ENCODE data around the gene SPTBN5. TPM values are rescaled to one million over a fixed set of nuclear protein-coding genes. Genes with fewer than 3 reads are reported as not detected.

Gene SPTBN5
- total RNA-seq, 1 experiment from 2014 or later: 2.1 TPM

DNA sequence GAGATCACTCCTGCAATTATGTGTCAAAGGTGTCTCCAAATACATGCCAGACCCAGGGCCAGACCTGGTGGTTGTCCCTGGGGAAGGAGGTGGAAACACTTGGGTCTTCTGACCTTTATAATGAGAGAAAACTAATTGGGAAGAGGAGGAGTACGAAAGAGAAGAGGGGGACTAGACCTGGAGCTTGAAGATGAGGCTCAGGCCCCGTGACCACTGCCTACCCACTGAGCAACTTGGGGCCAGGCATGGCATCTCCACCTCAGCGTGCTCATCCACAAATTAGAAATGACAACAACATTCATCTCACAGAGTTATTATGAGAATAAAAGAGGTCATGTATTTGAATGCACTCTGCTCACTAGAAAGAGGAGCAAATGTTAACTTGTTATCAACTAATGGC lies 19.4 kb upstream of the SPTBN5 start:
- ATAC-seq: no peak
- no TSS peak for BruUV-seq (replicated peaks)
- POLR2A ChIA-PET: no interaction called here

DNA sequence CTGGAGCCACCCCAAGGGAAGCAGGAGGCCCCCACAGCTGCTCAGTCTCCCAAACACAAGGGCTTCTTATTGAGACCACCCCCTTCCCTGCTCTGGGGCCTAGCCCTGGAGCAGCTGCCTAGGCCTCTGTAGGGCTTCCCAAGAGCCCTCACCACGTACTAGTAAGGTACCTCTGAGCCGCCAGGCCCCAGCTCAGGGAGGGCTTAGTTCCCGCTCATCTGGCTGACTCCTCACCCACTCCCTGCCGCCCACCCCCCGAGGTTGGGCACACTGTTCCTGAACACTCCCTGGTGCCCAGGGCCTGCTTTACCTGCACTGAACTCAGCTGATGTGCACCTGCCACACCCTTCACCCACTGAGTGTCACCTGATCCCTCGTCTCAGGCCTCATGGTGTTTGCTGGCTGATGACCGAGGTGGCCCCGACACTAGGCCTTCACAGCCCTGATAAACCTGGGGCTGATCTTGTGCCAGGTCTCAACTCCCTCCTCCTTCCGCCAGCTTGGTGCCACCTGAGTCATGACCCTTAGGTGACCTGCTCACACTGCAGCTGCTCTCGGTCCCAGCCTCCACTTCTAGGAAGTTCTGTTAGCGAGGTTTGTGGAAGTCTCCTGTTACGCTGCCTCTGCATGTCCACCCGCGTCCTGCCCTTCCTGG lies 18.0 kb upstream of the SPTBN5 start:
- ATAC-seq: 0 out of 2 replicates have a peak, but pooled peaks have one; percentile 39
- no TSS peak for BruUV-seq (replicated peaks)
- H3K36me3 ChIP-seq (ENCODE audit: control insufficient read depth, insufficient read depth, low read length): no peaks in the 10 kb centered on the region
- intact Hi-C loops (cut with micrococcal nuclease; ENCODE audit: unreplicated experiment): no loop called here
- no peaks in the 10 kb centered on the region for H3K4me1 ChIP-seq (ENCODE audit: control insufficient read depth, insufficient read depth, low read length)
- no peaks in the 10 kb centered on the region for H3K27me3 ChIP-seq (ENCODE audit: control insufficient read depth, insufficient read depth, low read length)
- no peak for DNase-seq (ENCODE audit: low read depth, low spot score)
- H3K4me3 ChIP-seq (ENCODE audit: low read depth in 2 of 2, low read length in 2 of 2): no peak overlapping the region
- H3K9me3 ChIP-seq (ENCODE audit: control insufficient read depth, insufficient read depth, low read depth, low read length): no peaks in the 10 kb centered on the region
- no peak overlapping the region for H3K27ac ChIP-seq (ENCODE audit: low read length)
- TF ChIP-seq POLR2AphosphoS5 (IDR thresholded peaks at IDR 0.05; ENCODE audit: low read depth, low read length) (no peak), SIN3A (IDR thresholded peaks at IDR 0.05; ENCODE audit: borderline replicate concordance, insufficient read depth, low read depth, low read length) (no peak), CTCF (IDR thresholded peaks at IDR 0.05) (no peak), REST (IDR thresholded peaks at IDR 0.05; ENCODE audit: insufficient read depth in 1 of 2, low read depth in 2 of 2, low read length in 1 of 2) (no peak)
- in situ Hi-C loops (cut with HindIII; ENCODE audit: low pct_unique_long_range_greater_than_20kb, low sequenced_read_pairs): no loop called here
- ChIA-PET CTCF (no interaction called here), POLR2A (no interaction called here)

More for the DNA sequence above, 19.4 kb upstream of the SPTBN5 start:
- DNase-seq (ENCODE audit: low read depth, low spot score): no peak
- CTCF ChIA-PET: no interaction called here
- Histone ChIP-seq H3K27me3 (ENCODE audit: control insufficient read depth, insufficient read depth, low read length) (no peaks in the 10 kb centered on the region), H3K27ac (ENCODE audit: low read length) (no peak overlapping the region), H3K4me1 (ENCODE audit: control insufficient read depth, insufficient read depth, low read length) (no peaks in the 10 kb centered on the region), H3K9me3 (ENCODE audit: control insufficient read depth, insufficient read depth, low read depth, low read length) (no peaks in the 10 kb centered on the region), H3K36me3 (ENCODE audit: control insufficient read depth, insufficient read depth, low read length) (no peaks in the 10 kb centered on the region), H3K4me3 (ENCODE audit: low read depth in 2 of 2, low read length in 2 of 2) (no peak overlapping the region)
- in situ Hi-C loops (cut with HindIII; ENCODE audit: low pct_unique_long_range_greater_than_20kb, low sequenced_read_pairs) (no loop called here), intact Hi-C loops (cut with micrococcal nuclease; ENCODE audit: unreplicated experiment) (no loop called here)
- no peak for TF ChIP-seq TCF7L2 (IDR thresholded peaks at IDR 0.05; ENCODE audit: low read depth, low read length)
- TF ChIP-seq POLR2AphosphoS5 (IDR thresholded peaks at IDR 0.05; ENCODE audit: low read depth, low read length): no peak

DNA sequence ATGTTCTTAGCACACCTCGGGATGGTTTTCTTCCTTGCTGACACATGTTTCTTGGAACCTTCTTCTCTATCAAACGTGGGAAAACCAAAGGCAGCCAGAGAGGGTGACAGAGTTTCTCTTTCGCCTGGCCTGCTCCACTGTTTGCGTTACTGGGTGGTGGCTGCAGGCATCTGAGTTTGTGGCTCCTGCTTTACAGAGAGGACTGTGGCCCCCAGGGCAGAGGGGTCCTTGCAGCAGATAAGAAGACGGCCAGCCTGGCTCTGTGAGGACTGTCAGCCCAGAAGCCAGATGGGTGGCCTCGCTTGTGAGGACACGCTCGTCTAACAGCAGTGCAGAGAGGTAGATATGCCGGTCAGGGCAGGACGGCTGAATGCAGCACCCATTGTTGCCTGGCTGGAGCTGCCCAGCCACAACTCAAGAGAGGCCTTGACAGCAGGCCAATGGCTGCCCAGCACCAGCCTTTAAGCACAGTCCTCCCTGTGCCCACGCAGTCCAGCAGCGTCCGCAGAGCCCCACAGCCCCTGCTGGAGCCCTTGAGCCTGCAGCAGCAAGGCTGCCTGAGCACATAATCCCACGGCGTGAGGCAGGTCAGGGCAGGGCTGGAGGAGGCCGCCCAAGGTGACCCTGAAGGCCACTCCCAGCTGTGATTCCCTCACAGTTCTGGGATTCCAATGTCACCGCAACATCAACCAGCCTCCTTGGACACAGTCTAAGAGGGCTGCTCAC lies 15.0 kb upstream of the SPTBN5 start:
- intact Hi-C loops (cut with micrococcal nuclease; ENCODE audit: unreplicated experiment): no loop called here
- ATAC-seq: no peak
- Histone ChIP-seq H3K36me3 (ENCODE audit: control insufficient read depth, insufficient read depth, low read length) (no peaks in the 10 kb centered on the region), H3K27me3 (ENCODE audit: control insufficient read depth, insufficient read depth, low read length) (no peaks in the 10 kb centered on the region), H3K9me3 (ENCODE audit: control insufficient read depth, insufficient read depth, low read depth, low read length) (no peaks in the 10 kb centered on the region), H3K27ac (ENCODE audit: low read length) (no peak overlapping the region), H3K4me1 (ENCODE audit: control insufficient read depth, insufficient read depth, low read length) (0 out of 2 replicates have a peak, but pooled peaks cover 2% of the 10 kb centered on the region), H3K4me3 (ENCODE audit: low read depth in 2 of 2, low read length in 2 of 2) (no peak overlapping the region)
- ChIA-PET CTCF (no interaction called here), POLR2A (no interaction called here)
- in situ Hi-C loops (cut with HindIII; ENCODE audit: low pct_unique_long_range_greater_than_20kb, low sequenced_read_pairs): no loop called here
- no peak for DNase-seq (ENCODE audit: low read depth, low spot score)
- TF ChIP-seq REST (IDR thresholded peaks at IDR 0.05; ENCODE audit: insufficient read depth in 1 of 2, low read depth in 2 of 2, low read length in 1 of 2) (no peak), SIN3A (IDR thresholded peaks at IDR 0.05; ENCODE audit: borderline replicate concordance, insufficient read depth, low read depth, low read length) (no peak), POLR2AphosphoS5 (IDR thresholded peaks at IDR 0.05; ENCODE audit: low read depth, low read length) (no peak), CTCF (IDR thresholded peaks at IDR 0.05) (no peak), TCF7L2 (IDR thresholded peaks at IDR 0.05; ENCODE audit: low read depth, low read length) (no peak)
- BruUV-seq (replicated peaks): no TSS peak
